T-helper 1 cell treated with Interleukin-12 subunit alpha and Interleukin-12 subunit beta and Interleukin-4 antibody, amounts not matched to agents 30 μg/mL and 1 μg/mL, for 36 hours (primary cell): ENCODE data around the gene NT5DC2.

Experiments
- H3K27ac Mint-ChIP-seq: one replicate; pipeline ENCODE4 v1.8.0; 2021; ENCODE audit warnings: mild to moderate bottlenecking, mixed read lengths
- H3K27me3 Mint-ChIP-seq: one replicate; pipeline ENCODE4 v1.8.0; 2021; ENCODE audit warnings: low read depth, mixed read lengths
- H3K36me3 Mint-ChIP-seq: one replicate; pipeline ENCODE4 v1.8.0; 2021; ENCODE audit warnings: low read depth, mixed read lengths
- H3K4me1 Mint-ChIP-seq: one replicate; pipeline ENCODE4 v1.8.0; 2021; ENCODE audit warnings: low read depth, mixed read lengths
- H3K4me3 Mint-ChIP-seq: one replicate; pipeline ENCODE4 v1.8.0; 2021; ENCODE audit warnings: mild to moderate bottlenecking, moderate library complexity, mixed read lengths
- H3K9me3 Mint-ChIP-seq: one replicate; pipeline ENCODE4 v1.8.0; 2021; ENCODE audit warnings: mixed read lengths

NT5DC2 gene

GRCh38 chr3:52494886-52495495 lies 38.7 kb downstream of the NT5DC2 start, which contains the start of gene STAB1:
Gene STAB1, plus strand, starts transcription at chr3:52495338. Its CDS starts 76 bp downstream, at chr3:52495414.
- H3K4me1 Mint-ChIP-seq = peaks cover 2% of the 10 kb centered on the region
- H3K4me3 Mint-ChIP-seq = no peak within 1 kb of the TSS
- H3K27me3 Mint-ChIP-seq = no peaks in the 10 kb centered on the region
- H3K27ac Mint-ChIP-seq = no peak within 1 kb of the TSS
- no peaks in the 10 kb centered on the region for H3K9me3 Mint-ChIP-seq
- peaks cover 11% of the 10 kb centered on the region for H3K36me3 Mint-ChIP-seq

GRCh38 chr3:52494445-52494844 lies 39.2 kb downstream of the NT5DC2 start:
- H3K27me3 Mint-ChIP-seq = no peaks in the 10 kb centered on the region
- H3K4me1 Mint-ChIP-seq = peaks cover 2% of the 10 kb centered on the region
- no peak overlapping the region for H3K4me3 Mint-ChIP-seq
- no peaks in the 10 kb centered on the region for H3K9me3 Mint-ChIP-seq
- peaks cover 11% of the 10 kb centered on the region for H3K36me3 Mint-ChIP-seq
- no peak overlapping the region for H3K27ac Mint-ChIP-seq

DNA sequence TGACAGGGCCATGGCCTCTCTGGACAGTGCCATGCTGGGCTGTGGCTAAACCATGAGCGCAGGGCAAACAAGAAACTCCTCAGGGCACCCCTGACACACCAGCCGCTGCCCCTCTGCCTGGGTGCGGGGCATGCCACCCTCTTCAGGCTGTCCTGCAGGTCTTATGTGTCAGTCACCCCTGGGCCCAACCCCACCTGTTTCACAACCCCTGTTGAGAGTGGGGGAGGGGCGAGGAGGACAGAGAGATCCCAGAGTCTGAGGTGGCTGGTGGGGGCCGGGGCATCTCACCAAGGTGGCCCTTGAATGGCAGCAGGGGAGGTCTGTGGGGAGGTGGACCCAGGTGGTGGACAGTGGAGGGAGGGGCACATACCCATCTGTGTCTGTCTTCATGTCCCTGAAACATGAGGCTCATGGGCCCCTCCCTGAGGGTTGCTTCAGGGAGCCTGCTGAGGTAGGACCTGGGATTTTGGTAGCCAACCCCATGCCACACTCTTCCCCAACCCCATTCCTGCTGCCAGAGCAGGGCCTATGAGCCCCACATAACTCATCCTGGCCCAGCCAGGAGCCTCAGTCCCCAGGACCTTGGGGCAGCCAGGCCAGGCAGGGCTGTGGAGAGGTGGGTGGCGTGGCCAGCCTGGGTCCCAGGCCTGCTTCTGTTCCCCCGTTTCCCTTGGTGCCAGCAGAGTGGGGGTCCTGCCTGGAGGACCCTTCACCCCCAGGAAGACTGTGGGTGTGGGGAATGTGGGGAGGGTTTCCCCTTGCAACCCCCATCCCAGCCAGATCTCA lies 40.2 kb downstream of the NT5DC2 start:
- H3K36me3 Mint-ChIP-seq = peaks cover 11% of the 10 kb centered on the region
- no peak overlapping the region for H3K27ac Mint-ChIP-seq
- H3K4me1 Mint-ChIP-seq = peaks cover 2% of the 10 kb centered on the region
- H3K27me3 Mint-ChIP-seq = no peaks in the 10 kb centered on the region
- H3K4me3 Mint-ChIP-seq = no peak overlapping the region
- H3K9me3 Mint-ChIP-seq = no peaks in the 10 kb centered on the region

DNA sequence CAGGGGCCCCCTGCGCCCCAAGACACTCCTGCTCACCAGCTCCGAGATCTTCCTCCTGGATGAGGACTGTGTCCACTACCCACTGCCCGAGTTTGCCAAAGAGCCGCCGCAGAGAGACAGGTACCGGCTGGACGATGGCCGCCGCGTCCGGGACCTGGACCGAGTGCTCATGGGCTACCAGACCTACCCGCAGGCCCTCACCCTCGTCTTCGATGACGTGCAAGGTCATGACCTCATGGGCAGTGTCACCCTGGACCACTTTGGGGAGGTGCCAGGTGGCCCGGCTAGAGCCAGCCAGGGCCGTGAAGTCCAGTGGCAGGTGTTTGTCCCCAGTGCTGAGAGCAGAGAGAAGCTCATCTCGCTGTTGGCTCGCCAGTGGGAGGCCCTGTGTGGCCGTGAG lies 41.6 kb downstream of the NT5DC2 start:
- H3K36me3 Mint-ChIP-seq = peaks cover 15% of the 10 kb centered on the region
- H3K9me3 Mint-ChIP-seq = no peaks in the 10 kb centered on the region
- no peak overlapping the region for H3K27ac Mint-ChIP-seq
- H3K4me1 Mint-ChIP-seq = no peaks in the 10 kb centered on the region
- no peaks in the 10 kb centered on the region for H3K27me3 Mint-ChIP-seq
- no peak overlapping the region for H3K4me3 Mint-ChIP-seq

- no peak overlapping the region for H3K4me3 Mint-ChIP-seq
- no peaks in the 10 kb centered on the region for H3K4me1 Mint-ChIP-seq
- no peaks in the 10 kb centered on the region for H3K9me3 Mint-ChIP-seq
- peaks cover 15% of the 10 kb centered on the region for H3K36me3 Mint-ChIP-seq
- H3K27ac Mint-ChIP-seq = no peak overlapping the region
- H3K27me3 Mint-ChIP-seq = no peaks in the 10 kb centered on the region
Measured at GRCh38 chr3:52490939-52491526, 42.6 kb downstream of the NT5DC2 start.

DNA sequence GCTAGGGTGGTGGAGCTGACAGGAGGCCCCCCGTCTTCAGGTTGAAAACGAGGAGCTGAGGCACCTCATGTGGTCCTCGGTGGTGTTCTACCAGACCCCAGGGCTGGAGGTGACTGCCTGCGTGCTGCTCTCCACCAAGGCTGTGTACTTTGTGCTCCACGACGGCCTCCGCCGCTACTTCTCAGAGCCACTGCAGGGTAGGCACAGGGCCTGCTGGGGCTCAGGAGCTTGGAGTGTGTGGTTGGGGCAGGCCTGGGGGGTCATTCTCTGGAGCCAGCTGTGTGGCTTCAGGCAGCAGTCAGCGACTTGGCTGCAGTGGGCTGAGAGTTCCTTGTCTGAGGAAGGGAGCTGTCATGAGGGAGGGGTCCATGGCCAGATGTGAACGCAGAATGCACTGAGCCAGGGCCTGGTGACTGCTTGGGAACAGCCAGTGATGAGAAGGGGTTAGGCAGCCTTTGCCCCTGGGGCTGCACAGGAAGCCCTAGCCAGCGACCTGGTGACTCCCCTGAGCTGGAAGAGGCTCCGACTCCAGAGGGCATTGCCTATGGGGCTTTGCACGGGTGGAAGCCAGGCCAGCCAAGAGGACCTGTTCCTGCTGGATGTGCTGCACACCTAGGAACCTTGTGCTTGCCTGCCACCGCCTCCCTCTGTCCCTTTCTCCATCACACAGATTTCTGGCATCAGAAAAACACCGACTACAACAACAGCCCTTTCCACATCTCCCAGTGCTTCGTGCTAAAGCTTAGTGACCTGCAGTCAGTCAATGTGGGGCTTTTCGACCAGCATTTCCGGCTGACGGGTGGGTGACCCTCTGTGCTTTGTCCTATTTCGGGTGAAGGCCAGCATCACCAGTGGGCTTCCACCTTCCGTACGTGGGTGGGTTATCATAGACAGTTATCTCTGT lies 43.4 kb downstream of the NT5DC2 start:
- H3K27me3 Mint-ChIP-seq = no peaks in the 10 kb centered on the region
- H3K27ac Mint-ChIP-seq = no peak overlapping the region
- no peak overlapping the region for H3K4me3 Mint-ChIP-seq
- H3K36me3 Mint-ChIP-seq = peaks cover 17% of the 10 kb centered on the region
- no peaks in the 10 kb centered on the region for H3K9me3 Mint-ChIP-seq
- H3K4me1 Mint-ChIP-seq = no peaks in the 10 kb centered on the region

DNA sequence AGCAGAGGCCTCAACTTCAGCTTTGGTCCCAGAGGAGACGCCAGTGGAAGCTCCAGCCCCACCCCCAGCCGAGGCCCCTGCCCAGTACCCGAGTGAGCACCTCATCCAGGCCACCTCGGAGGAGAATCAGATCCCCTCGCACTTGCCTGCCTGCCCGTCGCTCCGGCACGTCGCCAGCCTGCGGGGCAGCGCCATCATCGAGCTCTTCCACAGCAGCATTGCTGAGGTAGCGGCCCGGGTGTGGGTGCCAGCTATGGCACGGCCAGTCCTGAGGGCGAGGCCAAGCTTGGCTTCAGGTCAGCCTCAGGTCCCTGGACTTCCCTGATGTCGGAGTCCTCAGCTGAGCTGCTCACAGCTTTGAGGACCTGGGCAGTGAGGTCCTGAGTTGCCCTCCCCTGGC lies 44.2 kb downstream of the NT5DC2 start:
- Mint-ChIP-seq H3K36me3 (peaks cover 17% of the 10 kb centered on the region), H3K4me3 (no peak overlapping the region), H3K27me3 (no peaks in the 10 kb centered on the region), H3K4me1 (no peaks in the 10 kb centered on the region), H3K27ac (no peak overlapping the region), H3K9me3 (no peaks in the 10 kb centered on the region)

- no peaks in the 10 kb centered on the region for H3K9me3 Mint-ChIP-seq
- H3K4me1 Mint-ChIP-seq = no peaks in the 10 kb centered on the region
- H3K27ac Mint-ChIP-seq = no peak overlapping the region
- H3K36me3 Mint-ChIP-seq = peaks cover 17% of the 10 kb centered on the region
- no peaks in the 10 kb centered on the region for H3K27me3 Mint-ChIP-seq
- no peak overlapping the region for H3K4me3 Mint-ChIP-seq
Measured at GRCh38 chr3:52488746-52489145, 44.9 kb downstream of the NT5DC2 start.

DNA sequence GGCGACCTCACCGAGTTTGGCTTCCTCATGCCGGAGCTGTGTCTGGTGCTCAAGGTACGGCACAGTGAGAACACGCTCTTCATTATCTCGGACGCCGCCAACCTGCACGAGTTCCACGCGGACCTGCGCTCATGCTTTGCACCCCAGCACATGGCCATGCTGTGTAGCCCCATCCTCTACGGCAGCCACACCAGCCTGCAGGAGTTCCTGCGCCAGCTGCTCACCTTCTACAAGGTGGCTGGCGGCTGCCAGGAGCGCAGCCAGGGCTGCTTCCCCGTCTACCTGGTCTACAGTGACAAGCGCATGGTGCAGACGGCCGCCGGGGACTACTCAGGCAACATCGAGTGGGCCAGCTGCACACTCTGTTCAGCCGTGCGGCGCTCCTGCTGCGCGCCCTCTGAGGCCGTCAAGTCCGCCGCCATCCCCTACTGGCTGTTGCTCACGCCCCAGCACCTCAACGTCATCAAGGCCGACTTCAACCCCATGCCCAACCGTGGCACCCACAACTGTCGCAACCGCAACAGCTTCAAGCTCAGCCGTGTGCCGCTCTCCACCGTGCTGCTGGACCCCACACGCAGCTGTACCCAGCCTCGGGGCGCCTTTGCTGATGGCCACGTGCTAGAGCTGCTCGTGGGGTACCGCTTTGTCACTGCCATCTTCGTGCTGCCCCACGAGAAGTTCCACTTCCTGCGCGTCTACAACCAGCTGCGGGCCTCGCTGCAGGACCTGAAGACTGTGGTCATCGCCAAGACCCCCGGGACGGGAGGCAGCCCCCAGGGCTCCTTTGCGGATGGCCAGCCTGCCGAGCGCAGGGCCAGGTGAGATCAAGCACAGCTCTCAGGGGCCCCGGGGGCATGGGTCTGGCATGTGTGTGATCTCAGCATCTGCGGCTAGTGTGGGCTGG lies 45.6 kb downstream of the NT5DC2 start:
- peaks cover 17% of the 10 kb centered on the region for H3K36me3 Mint-ChIP-seq
- no peaks in the 10 kb centered on the region for H3K9me3 Mint-ChIP-seq
- no peak overlapping the region for H3K4me3 Mint-ChIP-seq
- H3K27me3 Mint-ChIP-seq = no peaks in the 10 kb centered on the region
- H3K27ac Mint-ChIP-seq = no peak overlapping the region
- no peaks in the 10 kb centered on the region for H3K4me1 Mint-ChIP-seq

DNA sequence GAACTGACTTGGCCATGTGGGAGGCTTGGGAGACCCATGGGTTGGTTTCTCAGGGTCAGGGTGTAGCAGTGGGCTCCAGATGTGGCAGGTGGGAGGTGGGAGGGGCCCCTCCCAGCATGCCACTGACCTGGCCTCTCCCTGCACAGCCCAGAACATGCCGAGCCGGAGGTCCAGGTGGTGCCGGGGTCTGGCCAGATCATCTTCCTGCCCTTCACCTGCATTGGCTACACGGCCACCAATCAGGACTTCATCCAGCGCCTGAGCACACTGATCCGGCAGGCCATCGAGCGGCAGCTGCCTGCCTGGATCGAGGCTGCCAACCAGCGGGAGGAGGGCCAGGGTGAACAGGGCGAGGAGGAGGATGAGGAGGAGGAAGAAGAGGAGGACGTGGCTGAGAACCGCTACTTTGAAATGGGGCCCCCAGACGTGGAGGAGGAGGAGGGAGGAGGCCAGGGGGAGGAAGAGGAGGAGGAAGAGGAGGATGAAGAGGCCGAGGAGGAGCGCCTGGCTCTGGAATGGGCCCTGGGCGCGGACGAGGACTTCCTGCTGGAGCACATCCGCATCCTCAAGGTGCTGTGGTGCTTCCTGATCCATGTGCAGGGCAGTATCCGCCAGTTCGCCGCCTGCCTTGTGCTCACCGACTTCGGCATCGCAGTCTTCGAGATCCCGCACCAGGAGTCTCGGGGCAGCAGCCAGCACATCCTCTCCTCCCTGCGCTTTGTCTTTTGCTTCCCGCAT lies 46.4 kb downstream of the NT5DC2 start:
- H3K4me1 Mint-ChIP-seq = no peaks in the 10 kb centered on the region
- H3K4me3 Mint-ChIP-seq = no peak overlapping the region
- H3K27me3 Mint-ChIP-seq = no peaks in the 10 kb centered on the region
- peaks cover 17% of the 10 kb centered on the region for H3K36me3 Mint-ChIP-seq
- no peak overlapping the region for H3K27ac Mint-ChIP-seq
- H3K9me3 Mint-ChIP-seq = no peaks in the 10 kb centered on the region

- Mint-ChIP-seq H3K27ac (no peak overlapping the region), H3K4me1 (no peaks in the 10 kb centered on the region), H3K27me3 (no peaks in the 10 kb centered on the region), H3K36me3 (peaks cover 19% of the 10 kb centered on the region), H3K9me3 (no peaks in the 10 kb centered on the region), H3K4me3 (no peak overlapping the region)
Measured at GRCh38 chr3:52484680-52485461, 48.8 kb downstream of the NT5DC2 start.

GRCh38 chr3:52483577-52484381 lies 49.9 kb downstream of the NT5DC2 start:
- Mint-ChIP-seq H3K4me1 (no peaks in the 10 kb centered on the region), H3K4me3 (no peak overlapping the region), H3K27me3 (no peaks in the 10 kb centered on the region), H3K27ac (no peak overlapping the region), H3K9me3 (no peaks in the 10 kb centered on the region), H3K36me3 (peaks cover 23% of the 10 kb centered on the region)
